DOHH2 (cell line): ENCODE data around the gene MAGEL2.

Experiments used
- EZH2phosphoT487 ChIP-seq: fragments of 200-600 bp; sonication (generic); IDR thresholded peaks from 2 replicates; pipeline ENCODE4 v1.6.1; 2017; ENCODE audit warnings: borderline replicate concordance, mild to moderate bottlenecking, antibody characterized with exemption, low read length, moderate library complexity, mixed read lengths
- TF ChIP-seq, protein P1 (sequence below): fragments of 200-600 bp; sonication (generic); IDR thresholded peaks from one replicate; pipeline ENCODE4 v1.5.1; 2014; ENCODE audit warnings: antibody characterized with exemption, mild to moderate bottlenecking, low read depth, low read length; ENCODE audit not compliant: poor library complexity, severe bottlenecking

DNA sequence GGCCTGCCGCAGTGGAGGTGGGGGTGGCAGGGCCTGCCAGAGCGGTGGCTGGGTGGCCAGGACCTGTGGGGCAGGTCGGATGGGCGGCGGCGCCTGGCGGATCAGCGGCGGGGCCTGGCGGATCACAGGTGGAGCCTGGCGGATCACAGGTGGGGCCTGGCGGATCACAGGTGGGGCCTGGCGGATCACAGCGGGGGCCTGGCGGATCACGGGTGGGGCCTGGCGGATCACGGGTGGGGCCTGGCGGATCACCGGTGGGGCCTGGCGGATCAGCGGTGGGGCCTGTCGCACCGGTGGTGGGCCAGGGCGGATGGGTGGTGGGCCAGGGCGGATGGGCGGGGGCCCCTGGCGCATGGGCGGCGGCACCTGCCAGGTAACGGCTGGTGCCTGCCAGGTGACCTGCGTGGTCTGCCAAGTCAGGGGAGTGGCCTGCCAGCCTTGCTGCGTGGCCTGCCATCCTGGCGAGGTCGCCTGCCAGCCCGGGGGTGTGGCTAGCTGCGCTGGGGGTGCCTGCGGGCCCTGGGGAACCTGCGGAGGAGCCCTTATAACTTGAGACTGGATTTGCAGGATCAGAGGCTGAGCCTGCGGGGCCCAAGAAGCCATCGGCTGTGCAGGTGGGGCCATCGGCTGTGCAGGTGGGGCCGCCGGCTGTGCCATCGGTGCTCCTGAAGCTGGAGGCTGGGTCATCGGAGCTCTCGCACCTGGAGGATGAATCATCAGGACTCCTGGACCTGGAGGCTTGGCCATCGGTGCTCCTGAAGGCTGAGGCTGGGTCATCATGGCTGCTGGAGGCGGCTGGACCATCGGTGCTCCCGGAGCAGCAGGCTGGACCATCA is 1.3 kb downstream of the MAGEL2 start:
- TF ChIP-seq, protein P1, sequence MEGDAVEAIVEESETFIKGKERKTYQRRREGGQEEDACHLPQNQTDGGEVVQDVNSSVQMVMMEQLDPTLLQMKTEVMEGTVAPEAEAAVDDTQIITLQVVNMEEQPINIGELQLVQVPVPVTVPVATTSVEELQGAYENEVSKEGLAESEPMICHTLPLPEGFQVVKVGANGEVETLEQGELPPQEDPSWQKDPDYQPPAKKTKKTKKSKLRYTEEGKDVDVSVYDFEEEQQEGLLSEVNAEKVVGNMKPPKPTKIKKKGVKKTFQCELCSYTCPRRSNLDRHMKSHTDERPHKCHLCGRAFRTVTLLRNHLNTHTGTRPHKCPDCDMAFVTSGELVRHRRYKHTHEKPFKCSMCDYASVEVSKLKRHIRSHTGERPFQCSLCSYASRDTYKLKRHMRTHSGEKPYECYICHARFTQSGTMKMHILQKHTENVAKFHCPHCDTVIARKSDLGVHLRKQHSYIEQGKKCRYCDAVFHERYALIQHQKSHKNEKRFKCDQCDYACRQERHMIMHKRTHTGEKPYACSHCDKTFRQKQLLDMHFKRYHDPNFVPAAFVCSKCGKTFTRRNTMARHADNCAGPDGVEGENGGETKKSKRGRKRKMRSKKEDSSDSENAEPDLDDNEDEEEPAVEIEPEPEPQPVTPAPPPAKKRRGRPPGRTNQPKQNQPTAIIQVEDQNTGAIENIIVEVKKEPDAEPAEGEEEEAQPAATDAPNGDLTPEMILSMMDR: no peak
- TF ChIP-seq EZH2phosphoT487: no peak
